ENCODE measurements around the gene RPA3.

RPA3 gene

DNA sequence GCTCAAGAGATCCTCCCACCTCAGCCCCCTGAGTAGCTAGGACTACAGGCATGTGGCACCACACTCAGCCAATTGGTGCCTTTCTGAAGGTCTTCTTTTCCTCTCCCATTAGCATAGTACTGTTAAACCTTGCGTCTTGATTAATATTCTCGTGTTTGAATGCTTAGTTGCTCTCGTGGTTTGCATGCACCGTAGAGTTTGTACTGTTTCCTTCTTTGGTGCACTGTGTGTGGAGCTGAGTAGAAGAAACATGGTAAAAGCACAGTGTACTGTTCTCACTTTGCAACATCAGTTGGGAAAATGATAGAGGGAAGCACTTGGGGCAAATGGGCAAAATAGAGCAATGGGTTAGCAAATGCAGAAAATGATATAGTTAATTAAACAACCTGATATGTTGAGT, 27.6 kb upstream of the RPA3 start:
- TF ChIP-seq, protein P1, sequence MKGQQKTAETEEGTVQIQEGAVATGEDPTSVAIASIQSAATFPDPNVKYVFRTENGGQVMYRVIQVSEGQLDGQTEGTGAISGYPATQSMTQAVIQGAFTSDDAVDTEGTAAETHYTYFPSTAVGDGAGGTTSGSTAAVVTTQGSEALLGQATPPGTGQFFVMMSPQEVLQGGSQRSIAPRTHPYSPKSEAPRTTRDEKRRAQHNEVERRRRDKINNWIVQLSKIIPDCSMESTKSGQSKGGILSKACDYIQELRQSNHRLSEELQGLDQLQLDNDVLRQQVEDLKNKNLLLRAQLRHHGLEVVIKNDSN (IDR thresholded peaks at IDR 0.05), result no peak
- no peak for TF ChIP-seq TAF1 (IDR thresholded peaks at IDR 0.05; ENCODE audit: low read depth)
- no peak for TF ChIP-seq RAD21 (IDR thresholded peaks at IDR 0.05; ENCODE audit: low read depth)
- TF ChIP-seq TCF12 (IDR thresholded peaks at IDR 0.05; ENCODE audit: low read depth), result no peak
- TF ChIP-seq EP300 (IDR thresholded peaks at IDR 0.05; ENCODE audit: borderline replicate concordance), result no peak
- TF ChIP-seq TEAD4 (IDR thresholded peaks at IDR 0.05), result no peak
- TF ChIP-seq, protein P2, sequence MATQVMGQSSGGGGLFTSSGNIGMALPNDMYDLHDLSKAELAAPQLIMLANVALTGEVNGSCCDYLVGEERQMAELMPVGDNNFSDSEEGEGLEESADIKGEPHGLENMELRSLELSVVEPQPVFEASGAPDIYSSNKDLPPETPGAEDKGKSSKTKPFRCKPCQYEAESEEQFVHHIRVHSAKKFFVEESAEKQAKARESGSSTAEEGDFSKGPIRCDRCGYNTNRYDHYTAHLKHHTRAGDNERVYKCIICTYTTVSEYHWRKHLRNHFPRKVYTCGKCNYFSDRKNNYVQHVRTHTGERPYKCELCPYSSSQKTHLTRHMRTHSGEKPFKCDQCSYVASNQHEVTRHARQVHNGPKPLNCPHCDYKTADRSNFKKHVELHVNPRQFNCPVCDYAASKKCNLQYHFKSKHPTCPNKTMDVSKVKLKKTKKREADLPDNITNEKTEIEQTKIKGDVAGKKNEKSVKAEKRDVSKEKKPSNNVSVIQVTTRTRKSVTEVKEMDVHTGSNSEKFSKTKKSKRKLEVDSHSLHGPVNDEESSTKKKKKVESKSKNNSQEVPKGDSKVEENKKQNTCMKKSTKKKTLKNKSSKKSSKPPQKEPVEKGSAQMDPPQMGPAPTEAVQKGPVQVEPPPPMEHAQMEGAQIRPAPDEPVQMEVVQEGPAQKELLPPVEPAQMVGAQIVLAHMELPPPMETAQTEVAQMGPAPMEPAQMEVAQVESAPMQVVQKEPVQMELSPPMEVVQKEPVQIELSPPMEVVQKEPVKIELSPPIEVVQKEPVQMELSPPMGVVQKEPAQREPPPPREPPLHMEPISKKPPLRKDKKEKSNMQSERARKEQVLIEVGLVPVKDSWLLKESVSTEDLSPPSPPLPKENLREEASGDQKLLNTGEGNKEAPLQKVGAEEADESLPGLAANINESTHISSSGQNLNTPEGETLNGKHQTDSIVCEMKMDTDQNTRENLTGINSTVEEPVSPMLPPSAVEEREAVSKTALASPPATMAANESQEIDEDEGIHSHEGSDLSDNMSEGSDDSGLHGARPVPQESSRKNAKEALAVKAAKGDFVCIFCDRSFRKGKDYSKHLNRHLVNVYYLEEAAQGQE (IDR thresholded peaks at IDR 0.05; ENCODE audit: low read depth), result no peak
- no peak for TF ChIP-seq YY1 (IDR thresholded peaks at IDR 0.05; ENCODE audit: low read depth)
- TF ChIP-seq NFIC (IDR thresholded peaks at IDR 0.05), result no peak

DNA sequence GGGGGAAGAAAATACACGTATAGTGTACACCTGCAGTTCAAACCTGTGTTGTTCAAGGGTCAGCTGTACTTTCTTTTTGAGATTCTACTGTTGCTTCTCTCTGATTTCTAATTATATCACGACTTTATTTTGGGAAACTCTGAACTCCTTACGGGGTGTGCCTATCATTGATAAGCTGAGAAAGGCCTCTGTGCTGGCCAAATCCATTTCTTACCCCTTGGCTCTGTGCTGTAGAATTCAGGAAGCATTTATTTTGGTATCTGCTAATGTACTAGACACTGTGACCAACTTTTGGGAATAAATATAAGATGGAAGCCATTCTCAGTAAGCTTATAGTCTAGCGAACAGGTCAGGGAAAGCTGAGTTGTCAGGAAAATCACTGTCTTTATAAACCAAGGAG, 26.9 kb upstream of the RPA3 start:
- no peak for TF ChIP-seq EP300 (IDR thresholded peaks at IDR 0.05; ENCODE audit: borderline replicate concordance)
- no peak for TF ChIP-seq TAF1 (IDR thresholded peaks at IDR 0.05; ENCODE audit: low read depth)
- TF ChIP-seq TCF12 (IDR thresholded peaks at IDR 0.05; ENCODE audit: low read depth), result no peak
- no peak for TF ChIP-seq TEAD4 (IDR thresholded peaks at IDR 0.05)
- TF ChIP-seq CREB1 (IDR thresholded peaks at IDR 0.05; ENCODE audit: low read depth), result no peak
- no peak for TF ChIP-seq YY1 (IDR thresholded peaks at IDR 0.05; ENCODE audit: low read depth)
- TF ChIP-seq EGR1 (IDR thresholded peaks at IDR 0.05), result no peak
- TF ChIP-seq, protein P2 (IDR thresholded peaks at IDR 0.05; ENCODE audit: low read depth), result no peak

DNA sequence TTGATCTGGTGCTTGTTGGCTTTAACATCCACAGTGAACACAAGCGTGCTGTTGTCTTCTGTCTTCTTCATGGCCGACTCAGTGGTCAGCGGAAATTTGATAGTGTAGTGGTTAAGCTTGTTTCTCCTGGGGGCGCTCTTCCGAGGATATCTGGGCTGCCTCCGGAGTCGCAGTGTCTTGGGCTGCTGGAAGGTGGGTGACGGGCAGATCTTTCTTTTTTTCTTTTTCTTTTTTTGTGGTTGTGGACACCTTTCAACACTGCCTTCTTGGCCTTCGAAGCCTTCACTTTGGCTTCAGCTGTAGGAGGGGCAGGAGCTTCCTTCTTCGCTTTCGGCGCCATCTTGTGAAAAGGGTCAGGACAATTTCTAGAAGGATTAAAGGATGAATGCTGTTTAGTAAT, 23.8 kb upstream of the RPA3 start:
- no peak for TF ChIP-seq TCF12 (IDR thresholded peaks at IDR 0.05; ENCODE audit: low read depth)
- no peak for TF ChIP-seq TAF1 (IDR thresholded peaks at IDR 0.05; ENCODE audit: low read depth)
- no peak for TF ChIP-seq EP300 (IDR thresholded peaks at IDR 0.05; ENCODE audit: borderline replicate concordance)
- TF ChIP-seq, protein P1 (IDR thresholded peaks at IDR 0.05), result no peak
- TF ChIP-seq TEAD4 (IDR thresholded peaks at IDR 0.05), result no peak
- TF ChIP-seq FOXM1 (IDR thresholded peaks at IDR 0.05; ENCODE audit: borderline replicate concordance, low read depth), result no peak
- TF ChIP-seq, protein P3, sequence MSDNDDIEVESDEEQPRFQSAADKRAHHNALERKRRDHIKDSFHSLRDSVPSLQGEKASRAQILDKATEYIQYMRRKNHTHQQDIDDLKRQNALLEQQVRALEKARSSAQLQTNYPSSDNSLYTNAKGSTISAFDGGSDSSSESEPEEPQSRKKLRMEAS (IDR thresholded peaks at IDR 0.05), result no peak
- no peak for TF ChIP-seq EGR1 (IDR thresholded peaks at IDR 0.05)
- no peak for TF ChIP-seq RAD21 (IDR thresholded peaks at IDR 0.05; ENCODE audit: low read depth)
- no peak for TF ChIP-seq CREB1 (IDR thresholded peaks at IDR 0.05; ENCODE audit: low read depth)

DNA sequence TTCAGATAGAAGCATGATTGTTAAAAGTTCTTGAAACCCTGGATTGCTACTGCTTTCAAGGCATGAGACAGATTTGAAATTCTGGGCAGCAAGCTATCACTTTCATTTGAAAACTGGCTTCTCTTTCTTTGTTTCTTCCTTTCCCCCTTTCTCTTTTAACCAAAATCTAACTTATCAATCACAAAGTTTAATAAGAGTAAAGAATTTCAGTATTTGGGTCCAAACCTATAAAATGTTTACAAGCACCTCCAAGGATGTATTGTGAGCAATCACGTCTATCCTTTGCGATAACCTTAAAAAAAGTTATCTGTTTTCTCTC, 21.6 kb upstream of the RPA3 start:
- TF ChIP-seq TAF1 (IDR thresholded peaks at IDR 0.05; ENCODE audit: low read depth) (no peak), FOXM1 (IDR thresholded peaks at IDR 0.05; ENCODE audit: borderline replicate concordance, low read depth) (no peak), NFIC (IDR thresholded peaks at IDR 0.05) (no peak), EP300 (IDR thresholded peaks at IDR 0.05; ENCODE audit: borderline replicate concordance) (no peak), EGR1 (IDR thresholded peaks at IDR 0.05) (no peak), YY1 (IDR thresholded peaks at IDR 0.05; ENCODE audit: low read depth) (no peak), CEBPB (IDR thresholded peaks at IDR 0.05) (no peak), TEAD4 (IDR thresholded peaks at IDR 0.05) (no peak), RAD21 (IDR thresholded peaks at IDR 0.05; ENCODE audit: low read depth) (no peak), TCF12 (IDR thresholded peaks at IDR 0.05; ENCODE audit: low read depth) (no peak), CREB1 (IDR thresholded peaks at IDR 0.05; ENCODE audit: low read depth) (no peak), ZBTB7A (IDR thresholded peaks at IDR 0.05; ENCODE audit: low read depth) (no peak)
- TF ChIP-seq, protein P3 (IDR thresholded peaks at IDR 0.05), result no peak
- TF ChIP-seq, protein P2 (IDR thresholded peaks at IDR 0.05; ENCODE audit: low read depth), result no peak
- TF ChIP-seq, protein P1 (IDR thresholded peaks at IDR 0.05), result no peak

All from Ishikawa (cell line).